Fibroblast of skin of left biceps (primary cell): ENCODE results near the gene SRSF10.
A peak's percentile ranks its signal among the peaks of the same experiment; 100 is the strongest.
"Not testable (repeated sequence)": the region's sequence is repeated elsewhere in the genome, so short reads cannot be mapped to it uniquely, and the experiment has no call there.

Source experiments
- DNase-seq, 2 experiments: peaks; one replicate each; pipeline ENCODE4 v3.0.0-alpha.2; 2013; ENCODE audit warnings: low read depth in 2 of 2

Gene SRSF10

GRCh38 chr1:23979881-23980727 is at the start of gene SRSF10:
Gene SRSF10 (minus strand): TSS chr1:23980327. CDS start chr1:23980255, 72 bp downstream.
- DNase-seq: peak; percentile 98

- DNase-seq: no peak
These were observed 47.8 kb upstream of the SRSF10 start for GRCh38 chr1:24027838-24028468.

DNA sequence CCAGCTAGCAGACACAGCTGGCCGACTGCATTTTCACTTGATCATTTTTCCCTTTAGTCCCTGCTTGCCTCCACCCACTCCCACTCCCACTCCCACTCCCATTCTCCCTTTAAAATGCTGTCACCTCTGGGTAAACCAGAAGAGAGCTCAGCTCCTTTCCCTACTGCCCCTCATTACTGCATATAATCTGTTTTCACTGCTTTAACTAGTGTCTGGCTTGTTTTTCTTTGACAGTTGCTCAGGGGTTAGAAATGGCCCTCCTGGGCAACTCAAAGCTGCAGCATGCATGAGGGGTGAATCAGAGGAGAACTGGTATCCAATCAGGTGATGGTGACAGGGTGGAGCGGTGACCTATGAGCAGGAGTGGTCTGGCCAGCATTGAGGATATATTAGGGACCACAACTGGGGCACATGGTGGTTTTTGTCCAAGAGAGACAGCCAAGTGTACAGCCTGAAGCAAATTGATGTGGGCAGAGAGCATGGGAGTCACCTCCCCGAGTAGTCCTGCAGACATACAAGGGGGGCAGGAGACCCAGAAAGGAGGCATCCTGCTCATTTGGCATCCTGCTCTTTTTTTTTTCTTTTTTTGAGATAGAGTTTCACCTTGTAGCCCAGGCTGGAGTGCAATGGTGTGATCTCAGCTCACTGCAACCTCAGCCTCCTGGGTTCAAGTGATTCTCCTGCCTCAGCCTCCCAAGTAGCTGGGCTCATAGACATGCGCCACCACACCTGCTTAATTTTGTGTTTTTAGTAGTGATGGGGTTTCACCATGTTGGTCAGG is 42.6 kb upstream of the SRSF10 start:
- no peak for DNase-seq

- no peak for DNase-seq
These were observed 41.5 kb upstream of the SRSF10 start for GRCh38 chr1:24021403-24022266.

DNA sequence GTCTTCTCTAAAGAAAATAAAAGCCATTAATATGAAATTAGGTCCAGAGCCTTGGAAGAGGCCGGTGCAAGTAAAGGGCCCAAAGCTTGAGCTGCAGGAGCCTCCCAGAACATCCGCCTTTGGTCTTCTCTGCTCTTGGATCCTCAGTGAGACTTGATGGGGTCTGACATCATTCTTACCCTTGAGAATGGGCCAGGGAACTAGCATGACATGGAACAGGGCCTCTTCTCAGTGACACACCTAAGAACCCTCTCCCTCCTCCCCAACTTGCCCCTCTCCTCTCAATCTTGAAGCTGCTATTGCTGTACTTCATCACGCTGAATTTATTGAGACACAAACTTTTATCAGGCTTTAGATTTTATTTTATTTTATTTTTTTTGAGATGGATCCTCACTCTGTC is 40.3 kb upstream of the SRSF10 start:
- no peak for DNase-seq

DNA sequence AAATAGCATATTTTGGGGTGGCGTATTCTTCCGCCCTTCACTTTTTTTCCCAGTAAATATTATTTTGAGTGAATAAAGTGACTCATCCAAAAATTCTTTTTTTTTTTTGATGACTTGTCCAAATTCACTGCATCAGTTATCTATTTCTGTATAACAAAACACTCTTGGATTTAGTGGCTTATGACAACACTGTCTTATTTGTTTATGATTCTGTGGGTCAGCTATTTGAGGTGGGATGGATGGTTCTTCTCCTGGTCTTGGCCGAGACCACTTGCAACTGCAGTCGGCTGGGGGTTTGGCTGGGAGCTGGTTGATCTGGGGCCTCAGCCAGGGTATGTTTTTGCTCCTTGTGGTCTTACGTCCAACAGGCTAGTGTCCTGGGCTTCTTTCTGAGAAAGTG is 39.9 kb upstream of the SRSF10 start:
- DNase-seq: no peak

DNA sequence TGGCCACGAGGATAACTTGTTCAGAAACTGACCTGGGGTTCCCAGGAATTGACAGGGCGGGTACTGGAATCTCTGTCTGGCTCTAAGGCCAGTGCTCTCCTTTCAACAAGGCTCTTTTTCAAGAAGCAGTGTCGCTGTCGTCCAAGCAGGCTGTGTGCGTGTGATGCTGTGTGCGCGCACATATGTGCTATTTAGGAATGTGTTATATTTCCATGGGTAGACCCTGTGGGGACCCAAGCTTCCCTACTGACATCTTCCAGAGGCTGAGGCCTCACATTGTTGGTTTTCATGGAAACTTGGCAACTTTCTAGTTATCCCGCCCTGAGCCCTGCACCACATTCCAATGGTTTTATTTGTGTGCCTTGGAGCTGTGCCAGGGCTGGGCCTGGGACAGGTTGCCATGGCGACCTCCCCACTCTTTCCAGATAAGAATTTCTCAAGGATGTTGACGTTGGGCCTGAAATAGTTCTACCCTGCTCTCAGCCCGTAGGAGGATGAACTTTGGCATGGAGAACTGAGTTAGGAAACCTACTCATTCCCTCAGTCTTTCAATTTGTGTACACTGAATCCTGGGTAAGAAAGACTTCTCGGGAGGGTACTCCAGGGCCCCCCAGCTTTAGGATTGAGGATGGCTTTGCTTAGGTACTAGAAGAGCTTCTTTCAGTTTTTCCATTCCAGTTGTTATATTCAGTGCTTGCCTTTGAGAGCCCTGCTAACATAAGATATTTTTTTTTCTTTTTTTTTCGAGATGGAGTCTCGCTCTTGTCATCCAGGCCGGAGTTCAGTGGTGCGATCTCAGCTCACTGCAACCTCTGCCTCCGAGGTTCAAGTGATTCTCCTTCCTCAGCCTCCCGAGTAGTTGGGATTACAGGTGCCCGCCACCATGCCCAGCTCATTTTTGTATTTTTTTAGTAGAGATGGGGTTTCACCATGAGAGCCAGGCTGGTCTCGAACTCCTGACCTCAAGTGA is 38.8 kb upstream of the SRSF10 start:
- DNase-seq: peak; percentile 98

DNA sequence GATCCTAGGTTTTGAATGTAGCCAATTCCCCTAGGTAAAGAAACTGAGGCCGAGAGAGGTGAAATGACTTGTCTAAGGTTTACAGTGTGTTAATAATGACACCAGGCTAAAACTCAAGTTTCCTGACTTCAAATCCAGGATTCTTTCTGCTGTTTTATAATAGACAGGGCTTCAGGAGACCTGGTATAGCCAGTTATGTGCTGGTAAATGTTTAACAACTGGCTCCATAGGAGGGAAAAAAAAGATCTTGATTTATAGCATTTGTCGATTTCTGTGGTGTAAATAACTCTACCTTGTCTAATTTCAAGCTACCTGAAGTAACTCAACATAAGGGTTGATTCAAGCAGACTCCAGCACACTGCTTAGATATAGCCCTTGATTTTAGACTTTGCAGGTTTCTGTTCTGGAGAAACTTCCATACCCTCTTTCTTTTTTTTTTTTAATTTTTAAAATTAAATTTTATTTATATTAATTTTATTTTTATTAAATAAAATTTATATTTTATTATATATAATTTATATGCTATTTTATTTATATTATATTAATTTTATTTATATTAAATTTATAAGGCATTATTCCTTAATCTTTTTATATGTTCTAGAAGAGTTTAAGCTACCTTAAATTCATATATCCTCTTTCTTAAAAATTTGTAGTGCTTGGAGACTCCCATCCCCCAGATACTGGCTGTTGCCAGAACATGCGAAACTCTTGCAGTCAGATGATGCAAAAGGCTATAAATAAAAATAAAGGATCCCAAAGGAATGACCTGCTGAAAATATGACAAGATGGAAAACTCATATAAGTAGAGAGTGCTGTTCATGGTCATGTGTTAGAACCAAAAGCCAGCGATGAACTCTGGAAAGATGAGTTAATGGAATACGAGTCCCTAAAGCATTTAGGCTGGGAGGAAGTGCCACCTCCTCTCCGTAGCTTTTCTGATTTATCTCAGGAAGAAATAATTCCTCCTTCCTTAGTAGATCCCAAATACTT is 35.4 kb upstream of the SRSF10 start:
- DNase-seq: peak; percentile 73 to 74

- DNase-seq: not testable (repeated sequence)
These were observed 32.8 kb upstream of the SRSF10 start for GRCh38 chr1:24012878-24013277.

DNA sequence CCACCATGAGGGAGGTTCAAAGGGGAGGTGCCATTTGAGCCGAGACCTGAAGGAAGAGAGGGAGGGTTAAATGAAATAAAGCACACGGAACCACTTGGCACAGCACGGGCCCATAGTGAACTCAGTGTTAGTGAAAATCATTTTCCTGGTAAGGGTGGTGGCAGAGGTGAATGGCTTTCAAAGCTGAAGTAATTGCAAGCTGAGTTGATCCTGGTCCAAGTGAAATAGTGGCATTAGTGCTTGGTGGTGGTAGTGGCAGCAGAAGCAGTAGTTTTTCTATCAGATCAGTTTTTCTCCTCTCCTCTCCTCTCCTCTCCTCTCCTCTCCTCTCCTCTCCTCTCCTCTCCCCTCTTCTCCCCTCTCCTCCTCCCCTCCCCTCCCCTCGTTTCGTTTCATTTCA is 30.5 kb upstream of the SRSF10 start:
- no peak for DNase-seq

- DNase-seq: no peak
These were observed 29.3 kb upstream of the SRSF10 start for GRCh38 chr1:24009406-24009805.

DNA sequence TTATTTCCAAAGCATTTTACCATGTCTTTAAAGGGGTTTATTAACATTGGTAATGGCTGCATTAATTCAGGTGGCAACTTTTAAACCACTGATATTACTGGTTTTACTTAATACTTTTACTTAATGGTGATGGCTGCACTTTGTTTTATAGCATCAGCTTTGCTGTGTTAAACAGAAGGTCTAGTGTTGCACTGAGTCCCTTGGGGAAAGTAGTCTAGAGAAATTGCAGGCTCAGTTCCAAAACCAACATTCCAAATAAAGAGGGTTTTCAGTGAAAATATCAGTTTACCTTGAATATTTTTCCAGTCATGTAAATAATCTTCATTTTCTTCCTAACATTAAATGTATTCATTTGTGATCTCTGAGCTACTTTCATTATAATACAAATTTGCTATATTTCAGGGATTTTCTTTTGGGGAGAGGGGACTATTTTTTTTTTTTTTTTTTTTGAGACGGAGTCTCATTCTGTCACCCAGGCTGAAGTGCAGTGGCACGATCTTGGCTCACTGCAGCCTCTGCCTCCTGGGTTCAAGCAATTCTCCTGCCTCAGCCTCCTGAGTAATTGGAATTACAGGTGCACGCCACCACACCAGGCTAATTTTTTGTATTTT is 28.6 kb upstream of the SRSF10 start:
- DNase-seq: not testable (repeated sequence)

GRCh38 chr1:24007079-24007478 is 27.0 kb upstream of the SRSF10 start:
- no peak for DNase-seq

- no peak for DNase-seq
These were observed 25.0 kb upstream of the SRSF10 start for GRCh38 chr1:24005163-24005562.

GRCh38 chr1:24004132-24004531 is 24.0 kb upstream of the SRSF10 start:
- no peak for DNase-seq

DNA sequence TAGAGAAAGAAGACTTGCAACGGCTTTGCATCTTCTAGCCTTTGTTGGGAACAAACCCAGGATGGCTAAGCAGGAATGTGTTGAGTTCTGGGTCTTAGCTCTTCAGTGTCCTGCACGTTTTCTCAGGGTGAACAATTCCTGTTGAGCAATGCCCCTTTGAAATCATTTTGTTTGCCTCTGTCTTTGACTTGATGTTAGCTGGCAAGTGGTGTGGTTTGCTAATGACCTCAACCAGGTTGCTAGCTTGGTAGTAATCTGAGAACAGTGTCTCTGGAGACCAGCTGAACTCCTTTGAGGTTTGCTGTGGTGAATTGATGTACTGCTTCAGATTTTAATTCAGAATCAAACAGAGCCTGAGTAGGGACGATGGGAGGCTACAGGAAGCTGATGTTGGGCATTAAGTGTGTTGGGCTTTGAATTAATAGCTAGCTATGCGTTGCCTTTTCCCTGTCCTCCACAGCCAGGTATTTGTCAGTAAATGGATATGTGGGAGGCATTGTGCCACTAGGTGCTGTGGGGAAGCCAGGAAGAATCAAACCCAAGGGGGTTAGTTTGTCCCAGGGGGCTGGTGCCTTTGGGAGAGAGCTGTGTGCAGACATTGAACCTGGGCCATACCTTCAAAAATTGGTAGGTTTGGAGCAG is 23.3 kb upstream of the SRSF10 start:
- no peak for DNase-seq

DNA sequence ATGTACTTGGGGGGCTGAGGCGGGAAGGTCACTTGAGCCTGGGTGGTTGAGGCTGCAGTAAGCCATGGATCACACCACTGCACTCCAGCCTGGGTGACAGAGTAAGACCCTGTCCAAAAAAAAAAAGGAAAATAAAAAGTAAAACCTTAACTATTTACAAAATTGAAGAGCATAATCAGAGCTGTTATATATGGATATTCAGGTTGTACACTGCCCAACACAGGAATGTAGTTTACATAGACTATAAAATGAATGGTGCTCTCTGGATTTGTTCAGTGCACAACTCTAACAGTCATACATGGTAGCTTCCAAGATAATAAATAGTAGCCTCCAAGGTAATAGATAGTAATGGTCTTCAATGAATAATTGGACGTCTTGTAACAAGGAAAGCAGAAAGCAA is 22.6 kb upstream of the SRSF10 start:
- DNase-seq: no peak

- DNase-seq: no peak
These were observed 19.1 kb upstream of the SRSF10 start for GRCh38 chr1:23999156-23999671.
